Measurements from ENCODE around the gene DHRSX. TPM values are rescaled to one million over a fixed set of nuclear protein-coding genes. Genes with fewer than 3 reads are reported as not detected.

Gene DHRSX
- total and polyA plus RNA-seq, 2 of the 13 experiments (the other 11 are each of a cell fraction or from before 2014, with no cell fraction given), result 15.5 to 24.3 TPM

DNA sequence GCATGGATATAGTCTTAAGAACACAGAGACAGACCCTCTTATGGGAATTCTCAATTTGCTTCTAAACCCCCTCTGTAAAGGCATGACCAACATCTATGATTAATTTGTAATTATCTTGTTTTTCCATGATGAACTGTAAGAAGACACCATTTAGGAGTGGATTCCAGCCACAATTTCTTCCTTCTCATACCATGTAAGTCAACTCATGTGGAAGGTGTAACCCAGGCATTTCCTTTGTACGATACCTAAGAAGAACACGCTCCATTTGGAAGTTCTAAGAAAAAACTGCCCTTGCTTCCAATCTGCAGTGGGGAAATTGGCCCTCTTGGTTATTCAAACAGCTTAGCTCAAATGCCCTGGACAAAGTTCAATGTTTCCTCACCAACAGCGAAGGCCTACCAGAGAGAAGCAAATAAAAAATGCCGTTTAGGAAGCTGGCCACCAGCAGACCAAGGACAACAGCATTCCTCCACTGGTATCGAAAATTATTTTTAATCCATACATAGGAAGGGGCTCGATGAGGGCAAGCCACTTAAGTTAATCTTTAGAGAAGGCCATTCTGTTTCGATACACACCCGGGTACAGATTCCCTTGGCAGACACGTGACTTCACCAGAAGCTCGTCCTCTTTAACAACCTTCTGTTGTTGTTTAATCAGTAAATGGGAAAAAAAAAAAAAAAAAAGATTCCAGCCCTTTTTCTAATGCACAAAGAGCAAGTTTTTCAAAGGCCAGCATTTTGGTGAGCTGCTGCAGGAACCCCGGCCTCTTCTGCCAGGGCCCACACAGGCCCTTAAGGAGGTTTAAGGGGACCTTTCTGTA lies 2.6 kb downstream of the DHRSX start (continued):
- TF ChIP-seq, protein P1, sequence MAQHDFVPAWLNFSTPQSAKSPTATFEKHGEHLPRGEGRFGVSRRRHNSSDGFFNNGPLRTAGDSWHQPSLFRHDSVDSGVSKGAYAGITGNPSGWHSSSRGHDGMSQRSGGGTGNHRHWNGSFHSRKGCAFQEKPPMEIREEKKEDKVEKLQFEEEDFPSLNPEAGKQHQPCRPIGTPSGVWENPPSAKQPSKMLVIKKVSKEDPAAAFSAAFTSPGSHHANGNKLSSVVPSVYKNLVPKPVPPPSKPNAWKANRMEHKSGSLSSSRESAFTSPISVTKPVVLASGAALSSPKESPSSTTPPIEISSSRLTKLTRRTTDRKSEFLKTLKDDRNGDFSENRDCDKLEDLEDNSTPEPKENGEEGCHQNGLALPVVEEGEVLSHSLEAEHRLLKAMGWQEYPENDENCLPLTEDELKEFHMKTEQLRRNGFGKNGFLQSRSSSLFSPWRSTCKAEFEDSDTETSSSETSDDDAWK (CRISPR knock-in tag; IDR thresholded peaks at IDR 0.05), result no peak
- TF ChIP-seq, protein P2, sequence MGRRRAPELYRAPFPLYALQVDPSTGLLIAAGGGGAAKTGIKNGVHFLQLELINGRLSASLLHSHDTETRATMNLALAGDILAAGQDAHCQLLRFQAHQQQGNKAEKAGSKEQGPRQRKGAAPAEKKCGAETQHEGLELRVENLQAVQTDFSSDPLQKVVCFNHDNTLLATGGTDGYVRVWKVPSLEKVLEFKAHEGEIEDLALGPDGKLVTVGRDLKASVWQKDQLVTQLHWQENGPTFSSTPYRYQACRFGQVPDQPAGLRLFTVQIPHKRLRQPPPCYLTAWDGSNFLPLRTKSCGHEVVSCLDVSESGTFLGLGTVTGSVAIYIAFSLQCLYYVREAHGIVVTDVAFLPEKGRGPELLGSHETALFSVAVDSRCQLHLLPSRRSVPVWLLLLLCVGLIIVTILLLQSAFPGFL (CRISPR knock-in tag; IDR thresholded peaks at IDR 0.05), result no peak
- TF ChIP-seq ZNF766 (CRISPR knock-in tag; IDR thresholded peaks at IDR 0.05; ENCODE audit: borderline replicate concordance), result no peak
- TF ChIP-seq FOXM1 (CRISPR knock-in tag; IDR thresholded peaks at IDR 0.05), result no peak
- TF ChIP-seq, protein P3, sequence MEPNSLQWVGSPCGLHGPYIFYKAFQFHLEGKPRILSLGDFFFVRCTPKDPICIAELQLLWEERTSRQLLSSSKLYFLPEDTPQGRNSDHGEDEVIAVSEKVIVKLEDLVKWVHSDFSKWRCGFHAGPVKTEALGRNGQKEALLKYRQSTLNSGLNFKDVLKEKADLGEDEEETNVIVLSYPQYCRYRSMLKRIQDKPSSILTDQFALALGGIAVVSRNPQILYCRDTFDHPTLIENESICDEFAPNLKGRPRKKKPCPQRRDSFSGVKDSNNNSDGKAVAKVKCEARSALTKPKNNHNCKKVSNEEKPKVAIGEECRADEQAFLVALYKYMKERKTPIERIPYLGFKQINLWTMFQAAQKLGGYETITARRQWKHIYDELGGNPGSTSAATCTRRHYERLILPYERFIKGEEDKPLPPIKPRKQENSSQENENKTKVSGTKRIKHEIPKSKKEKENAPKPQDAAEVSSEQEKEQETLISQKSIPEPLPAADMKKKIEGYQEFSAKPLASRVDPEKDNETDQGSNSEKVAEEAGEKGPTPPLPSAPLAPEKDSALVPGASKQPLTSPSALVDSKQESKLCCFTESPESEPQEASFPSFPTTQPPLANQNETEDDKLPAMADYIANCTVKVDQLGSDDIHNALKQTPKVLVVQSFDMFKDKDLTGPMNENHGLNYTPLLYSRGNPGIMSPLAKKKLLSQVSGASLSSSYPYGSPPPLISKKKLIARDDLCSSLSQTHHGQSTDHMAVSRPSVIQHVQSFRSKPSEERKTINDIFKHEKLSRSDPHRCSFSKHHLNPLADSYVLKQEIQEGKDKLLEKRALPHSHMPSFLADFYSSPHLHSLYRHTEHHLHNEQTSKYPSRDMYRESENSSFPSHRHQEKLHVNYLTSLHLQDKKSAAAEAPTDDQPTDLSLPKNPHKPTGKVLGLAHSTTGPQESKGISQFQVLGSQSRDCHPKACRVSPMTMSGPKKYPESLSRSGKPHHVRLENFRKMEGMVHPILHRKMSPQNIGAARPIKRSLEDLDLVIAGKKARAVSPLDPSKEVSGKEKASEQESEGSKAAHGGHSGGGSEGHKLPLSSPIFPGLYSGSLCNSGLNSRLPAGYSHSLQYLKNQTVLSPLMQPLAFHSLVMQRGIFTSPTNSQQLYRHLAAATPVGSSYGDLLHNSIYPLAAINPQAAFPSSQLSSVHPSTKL (CRISPR knock-in tag; IDR thresholded peaks at IDR 0.05), result peak; percentile 88
- 0 out of 2 replicates have a peak, but pooled peaks have one; percentile 16 for TF ChIP-seq ZNF34 (CRISPR knock-in tag; IDR thresholded peaks at IDR 0.05; ENCODE audit: borderline replicate concordance)
- TF ChIP-seq ATF1 (CRISPR knock-in tag; IDR thresholded peaks at IDR 0.05), result no peak
- TF ChIP-seq ZNF674 (CRISPR knock-in tag; IDR thresholded peaks at IDR 0.05; ENCODE audit: low read depth), result no peak
- TF ChIP-seq NCOR1 (IDR thresholded peaks at IDR 0.05; ENCODE audit: borderline replicate concordance, low read length), result peak; percentile 88; the same call in 1 of the 2 replicates
- TF ChIP-seq, protein P4, sequence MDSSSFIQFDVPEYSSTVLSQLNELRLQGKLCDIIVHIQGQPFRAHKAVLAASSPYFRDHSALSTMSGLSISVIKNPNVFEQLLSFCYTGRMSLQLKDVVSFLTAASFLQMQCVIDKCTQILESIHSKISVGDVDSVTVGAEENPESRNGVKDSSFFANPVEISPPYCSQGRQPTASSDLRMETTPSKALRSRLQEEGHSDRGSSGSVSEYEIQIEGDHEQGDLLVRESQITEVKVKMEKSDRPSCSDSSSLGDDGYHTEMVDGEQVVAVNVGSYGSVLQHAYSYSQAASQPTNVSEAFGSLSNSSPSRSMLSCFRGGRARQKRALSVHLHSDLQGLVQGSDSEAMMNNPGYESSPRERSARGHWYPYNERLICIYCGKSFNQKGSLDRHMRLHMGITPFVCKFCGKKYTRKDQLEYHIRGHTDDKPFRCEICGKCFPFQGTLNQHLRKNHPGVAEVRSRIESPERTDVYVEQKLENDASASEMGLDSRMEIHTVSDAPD (CRISPR knock-in tag; IDR thresholded peaks at IDR 0.05), result no peak
- TF ChIP-seq ZNF224 (CRISPR knock-in tag; IDR thresholded peaks at IDR 0.05), result no peak
- peak; percentile 61 for TF ChIP-seq ZNF614 (CRISPR knock-in tag; IDR thresholded peaks at IDR 0.05; ENCODE audit: borderline replicate concordance)
- no peak for TF ChIP-seq ZNF382 (CRISPR knock-in tag; IDR thresholded peaks at IDR 0.05; ENCODE audit: borderline replicate concordance)
- TF ChIP-seq SMARCE1 (IDR thresholded peaks at IDR 0.05; ENCODE audit: borderline replicate concordance), result no peak
- TF ChIP-seq ZNF101 (CRISPR knock-in tag; IDR thresholded peaks at IDR 0.05; ENCODE audit: borderline replicate concordance, low read depth), result no peak
- no peak for TF ChIP-seq ZNF672 (CRISPR knock-in tag; IDR thresholded peaks at IDR 0.05)
- TF ChIP-seq, protein P5, sequence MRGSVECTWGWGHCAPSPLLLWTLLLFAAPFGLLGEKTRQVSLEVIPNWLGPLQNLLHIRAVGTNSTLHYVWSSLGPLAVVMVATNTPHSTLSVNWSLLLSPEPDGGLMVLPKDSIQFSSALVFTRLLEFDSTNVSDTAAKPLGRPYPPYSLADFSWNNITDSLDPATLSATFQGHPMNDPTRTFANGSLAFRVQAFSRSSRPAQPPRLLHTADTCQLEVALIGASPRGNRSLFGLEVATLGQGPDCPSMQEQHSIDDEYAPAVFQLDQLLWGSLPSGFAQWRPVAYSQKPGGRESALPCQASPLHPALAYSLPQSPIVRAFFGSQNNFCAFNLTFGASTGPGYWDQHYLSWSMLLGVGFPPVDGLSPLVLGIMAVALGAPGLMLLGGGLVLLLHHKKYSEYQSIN (CRISPR knock-in tag; IDR thresholded peaks at IDR 0.05; ENCODE audit: borderline replicate concordance), result no peak
- TF ChIP-seq ZFP36L1 (CRISPR knock-in tag; IDR thresholded peaks at IDR 0.05), result no peak; the same call in 1 of the 2 replicates
- peak; percentile 33; the same call in 1 of the 2 replicates for TF ChIP-seq ZFP1 (CRISPR knock-in tag; IDR thresholded peaks at IDR 0.05)

Data from HepG2 (cell line).